B cell (primary cell): ENCODE measurements around the gene ASMTL. TPM values are rescaled to one million over a fixed set of nuclear protein-coding genes. Genes with fewer than 3 reads are reported as not detected.

ENCODE experiments used
- ATAC-seq: fragments of 200-7000 bp; cut with Tn5 transposase; one replicate; pipeline ENCODE4 v1.10.0; 2021; ENCODE audit warnings: low read depth, mild to moderate bottlenecking, moderate number of reproducible peaks, moderate library complexity
- CTCF ChIA-PET: fragments of 350-600 bp; sonication (Branson Sonifier 250); formaldehyde crosslinking; loops from one replicate; lab custom pipeline; 2021; ENCODE audit warnings: antibody characterized with exemption, inconsistent platforms; lab: Charles Lee
- POLR2A ChIA-PET: fragments of 350-600 bp; sonication (Branson Sonifier 250); formaldehyde crosslinking; loops from one replicate; lab custom pipeline; 2021; ENCODE audit warnings: antibody characterized with exemption; lab: Charles Lee
- DNase-seq: peaks from one replicate; pipeline ENCODE4 v3.0.0; 2013
- H2AFZ ChIP-seq: 2 replicates; pipeline ENCODE4 v1.6.1; 2012; ENCODE audit warnings: mild to moderate bottlenecking, low read depth, low read length; ENCODE audit not compliant: insufficient read depth, poor library complexity, severe bottlenecking
- H3K27ac ChIP-seq, 2 donors: 1 replicate in 1 of 2; 2 replicates in 1 of 2; pipeline ENCODE4 v1.5.1; 2012 to 2013; ENCODE audit warnings: low read length in 2 of 2, mild to moderate bottlenecking in 2 of 2, moderate library complexity in 1 of 2
- H3K27me3 ChIP-seq, 4 experiments: fragments of 200-600 bp in 1 of 4; sonication (generic) in 1 of 4; replicated peaks in 1 of 4; 1 replicate in 2 of 4; 2 replicates in 2 of 4; pipeline versions ENCODE4 v1.6.1 to v1.7.0; 2013 to 2016; ENCODE audit warnings: low read length in 3 of 4, mild to moderate bottlenecking in 2 of 4, mixed read lengths in 1 of 4, moderate library complexity in 1 of 4; ENCODE audit not compliant: insufficient read depth in 4 of 4, control insufficient read depth in 3 of 4; ENCODE audit errors: control extremely low read depth in 1 of 4
- H3K36me3 ChIP-seq, 2 experiments: replicated peaks in 1 of 2; 1 replicate in 1 of 2; 2 replicates in 1 of 2; pipeline versions ENCODE4 v1.6.1 to v1.7.1; 2013; ENCODE audit warnings: low read length in 1 of 2; ENCODE audit not compliant: insufficient read depth in 2 of 2, control insufficient read depth in 1 of 2; ENCODE audit errors: control extremely low read depth in 1 of 2, extremely low read depth in 1 of 2
- H3K4me1 ChIP-seq, 2 donors: fragments of 200-600 bp in 1 of 2; sonication (generic) in 1 of 2; 1 replicate in 1 of 2; 2 replicates in 1 of 2; pipeline versions ENCODE4 v1.5.1 to v1.6.1; 2013 to 2017; ENCODE audit warnings: low read length in 2 of 2; ENCODE audit not compliant: control insufficient read depth in 2 of 2, insufficient read depth in 2 of 2
- H3K4me2 ChIP-seq: replicated peaks from 2 replicates; pipeline ENCODE3; 2012; ENCODE audit warnings: mild to moderate bottlenecking, low read depth, low read length; ENCODE audit not compliant: poor library complexity, severe bottlenecking
- H3K4me3 ChIP-seq, 5 experiments: fragments of 200-600 bp in 1 of 5; sonication (generic) in 1 of 5; 1 replicate in 3 of 5; 2 replicates in 2 of 5; pipeline versions ENCODE4 v1.5.1 to v1.7.0; 2011 to 2016; ENCODE audit warnings: low read length in 4 of 5, mild to moderate bottlenecking in 4 of 5, low read depth in 2 of 5, control low read depth in 1 of 5, moderate library complexity in 1 of 5; ENCODE audit not compliant: insufficient read depth in 1 of 5; ENCODE audit errors: control extremely low read depth in 1 of 5, extremely low read depth in 1 of 5
- H3K79me2 ChIP-seq: fragments of 200-600 bp; sonication (generic); one replicate; pipeline ENCODE4 v1.6.0; 2016; ENCODE audit warnings: low read length; ENCODE audit not compliant: control insufficient read depth, insufficient read depth
- H3K9ac ChIP-seq: fragments of 200-600 bp; sonication (generic); 2 replicates; pipeline ENCODE4 v1.6.1; 2017; ENCODE audit warnings: mild to moderate bottlenecking, low read length, moderate library complexity
- H3K9me3 ChIP-seq, 3 donors: one replicate each; pipeline versions ENCODE4 v1.6.1 to v1.7.1; 2013; ENCODE audit warnings: low read length in 2 of 3; ENCODE audit not compliant: control insufficient read depth in 2 of 3, insufficient read depth in 1 of 3; ENCODE audit errors: control extremely low read depth in 1 of 3
- H4K20me1 ChIP-seq: 2 replicates; pipeline ENCODE4 v1.6.0; 2012; ENCODE audit warnings: mild to moderate bottlenecking, low read length; ENCODE audit not compliant: insufficient read depth, control insufficient read depth, poor library complexity, severe bottlenecking
- H3K27ac Mint-ChIP-seq: one replicate; pipeline ENCODE4 v1.8.0; 2021; ENCODE audit warnings: mixed read lengths
- H3K27me3 Mint-ChIP-seq: one replicate; pipeline ENCODE4 v1.8.0; 2021; ENCODE audit warnings: mixed read lengths
- H3K4me1 Mint-ChIP-seq: one replicate; pipeline ENCODE4 v1.8.0; 2021; ENCODE audit warnings: mixed read lengths
- H3K4me3 Mint-ChIP-seq: one replicate; pipeline ENCODE4 v1.8.0; 2021; ENCODE audit warnings: mixed read lengths
- H3K9me3 Mint-ChIP-seq: one replicate; pipeline ENCODE4 v1.8.0; 2022; ENCODE audit warnings: mixed read lengths; ENCODE audit not compliant: insufficient read depth
- EZH2 ChIP-seq: IDR thresholded peaks from 2 replicates; pipeline ENCODE4 v1.6.1; 2012; ENCODE audit warnings: borderline replicate concordance, low read depth, mild to moderate bottlenecking, moderate library complexity, low read length; ENCODE audit not compliant: insufficient read depth, poor library complexity, severe bottlenecking
- WGBS: methylation state at CpG from one replicate; pipeline ENCODE4 v1.1.5; 2013; ENCODE audit warnings: missing lambda C conversion rate; ENCODE audit not compliant: insufficient coverage; 5-methylcytosine and 5-hydroxymethylcytosine counted together
- intact Hi-C: fragments of 100-400 bp; cut with micrococcal nuclease; formaldehyde crosslinking; loops from one replicate; pipeline ENCODE4 v1.10.0; 2022
- polyA plus RNA-seq: library from polyadenylated mRNA; depleted of rRNA; stranded (reverse); fragments of >200 nt; gene quantifications from 2 replicates; pipeline ENCODE4 v1.2.3, GENCODE V29; 2012
- total RNA-seq, 2 donors: library from RNA; stranded (reverse); fragments of 120-200 nt in 1 of 2; gene quantifications; 1 replicate in 1 of 2; 2 replicates in 1 of 2; pipeline versions ENCODE4 v1.2.3 to v1.2.4, GENCODE V29; 2013 to 2022
- TF ChIP-seq, protein P1 (sequence below): fragments of 200-600 bp; IDR thresholded peaks from one replicate; pipeline ENCODE4 v1.8.0; 2022; ENCODE audit warnings: antibody characterized with exemption, mild to moderate bottlenecking

ASMTL gene
- total and polyA plus RNA-seq, 2 donors (not counting 1 experiment from before 2014, with no cell fraction given) = 33.3 to 52.9 TPM

DNA sequence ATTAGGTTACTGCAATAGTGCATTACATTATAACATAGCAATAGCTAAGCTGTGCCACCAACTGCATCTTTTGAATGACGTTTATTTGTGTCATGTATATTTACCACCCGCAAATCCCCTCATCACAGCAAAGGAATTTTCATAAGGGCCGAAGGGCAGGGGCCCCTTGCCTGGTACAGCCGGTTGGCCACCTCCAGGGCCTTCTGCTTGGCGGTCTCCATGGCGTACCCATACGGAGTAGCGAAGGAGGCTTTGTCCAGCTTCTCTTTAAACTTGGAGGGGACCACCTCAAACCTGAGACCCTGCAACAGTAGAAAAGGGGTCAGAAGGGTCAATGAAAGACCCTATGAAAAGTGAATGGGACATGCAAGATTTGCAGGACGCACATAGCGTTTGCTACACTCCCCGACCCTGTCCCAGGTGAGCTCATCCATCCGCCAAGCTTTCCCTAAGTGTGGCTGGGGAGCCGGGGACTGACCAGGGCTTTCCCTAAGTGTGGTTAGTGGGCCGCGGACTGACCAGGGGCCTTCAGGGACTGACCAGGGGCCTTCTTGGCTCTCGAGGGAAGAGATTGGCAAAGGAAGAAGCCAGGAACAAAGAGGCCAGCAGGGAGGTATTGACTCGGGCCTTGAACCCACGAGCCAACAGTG is 10.6 kb downstream of the ASMTL start:
- peaks cover 2% of the 10 kb centered on the region for H4K20me1 ChIP-seq
- H3K27me3 Mint-ChIP-seq = no peaks in the 10 kb centered on the region
- H3K9me3 Mint-ChIP-seq = peaks cover 2% of the 10 kb centered on the region
- no peak overlapping the region for H3K4me3 ChIP-seq
- no peaks in the 10 kb centered on the region for H3K27me3 ChIP-seq
- H3K4me1 Mint-ChIP-seq = peaks cover 5% of the 10 kb centered on the region
- no peak overlapping the region for H3K4me2 ChIP-seq
- H3K36me3 ChIP-seq = peaks cover 2 to 17% of the 10 kb centered on the region in 2 experiments
- WGBS = 98% methylated on average over 17 of the region's 18 CpGs
- peaks cover 15% of the 10 kb centered on the region for H3K79me2 ChIP-seq
- H3K9ac ChIP-seq = no peak overlapping the region
- DNase-seq (no peak), ATAC-seq (no peak)
- TF ChIP-seq, protein P1, sequence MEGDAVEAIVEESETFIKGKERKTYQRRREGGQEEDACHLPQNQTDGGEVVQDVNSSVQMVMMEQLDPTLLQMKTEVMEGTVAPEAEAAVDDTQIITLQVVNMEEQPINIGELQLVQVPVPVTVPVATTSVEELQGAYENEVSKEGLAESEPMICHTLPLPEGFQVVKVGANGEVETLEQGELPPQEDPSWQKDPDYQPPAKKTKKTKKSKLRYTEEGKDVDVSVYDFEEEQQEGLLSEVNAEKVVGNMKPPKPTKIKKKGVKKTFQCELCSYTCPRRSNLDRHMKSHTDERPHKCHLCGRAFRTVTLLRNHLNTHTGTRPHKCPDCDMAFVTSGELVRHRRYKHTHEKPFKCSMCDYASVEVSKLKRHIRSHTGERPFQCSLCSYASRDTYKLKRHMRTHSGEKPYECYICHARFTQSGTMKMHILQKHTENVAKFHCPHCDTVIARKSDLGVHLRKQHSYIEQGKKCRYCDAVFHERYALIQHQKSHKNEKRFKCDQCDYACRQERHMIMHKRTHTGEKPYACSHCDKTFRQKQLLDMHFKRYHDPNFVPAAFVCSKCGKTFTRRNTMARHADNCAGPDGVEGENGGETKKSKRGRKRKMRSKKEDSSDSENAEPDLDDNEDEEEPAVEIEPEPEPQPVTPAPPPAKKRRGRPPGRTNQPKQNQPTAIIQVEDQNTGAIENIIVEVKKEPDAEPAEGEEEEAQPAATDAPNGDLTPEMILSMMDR = no peak
- no peak for TF ChIP-seq EZH2
- CTCF ChIA-PET = no interaction called here
- no peak overlapping the region for H2AFZ ChIP-seq
- intact Hi-C loops = no loop called here
- POLR2A ChIA-PET = no interaction called here
- H3K27ac Mint-ChIP-seq = no peak overlapping the region
- peaks cover 4% of the 10 kb centered on the region in 2 donors for H3K4me1 ChIP-seq
- no peak overlapping the region for H3K27ac ChIP-seq
- no peak overlapping the region for H3K4me3 Mint-ChIP-seq
- peaks cover 0 to 30% (median 0%) of the 10 kb centered on the region in 3 donors for H3K9me3 ChIP-seq

DNA sequence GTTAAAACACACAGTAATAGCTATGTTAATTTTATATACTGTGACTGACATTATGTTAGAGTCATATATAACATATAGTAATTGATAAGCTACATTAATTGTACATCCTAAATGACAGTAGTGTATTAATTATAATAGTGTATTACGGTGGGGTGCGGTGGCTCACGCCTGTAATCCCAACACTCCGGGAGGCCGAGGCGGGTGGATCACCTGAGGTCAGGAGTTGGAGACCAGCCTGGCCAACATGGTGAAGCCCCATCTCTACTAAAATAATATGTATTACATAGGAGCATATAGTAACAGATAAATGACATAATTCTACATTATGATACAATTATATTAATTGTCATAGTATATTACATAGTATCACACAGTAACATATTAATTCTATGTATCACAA is 12.2 kb downstream of the ASMTL start:
- H3K9me3 Mint-ChIP-seq = no peaks in the 10 kb centered on the region
- ATAC-seq (no peak), DNase-seq (no peak)
- H3K9me3 ChIP-seq = peaks cover 0 to 29% (median 0%) of the 10 kb centered on the region in 3 donors
- no CpG with 5 or more reads among the region's 6 CpGs for WGBS
- no peak overlapping the region for H3K4me2 ChIP-seq
- peaks cover 11% of the 10 kb centered on the region for H3K79me2 ChIP-seq
- H3K27me3 Mint-ChIP-seq = no peaks in the 10 kb centered on the region
- H3K4me3 Mint-ChIP-seq = no peak overlapping the region
- no peak overlapping the region for H3K27ac Mint-ChIP-seq
- no peaks in the 10 kb centered on the region for H4K20me1 ChIP-seq
- H3K36me3 ChIP-seq = peaks cover 2 to 26% of the 10 kb centered on the region in 2 experiments
- TF ChIP-seq, protein P1 = no peak
- no peak for TF ChIP-seq EZH2
- intact Hi-C loops = no loop called here
- H3K27me3 ChIP-seq = no peaks in the 10 kb centered on the region
- POLR2A ChIA-PET = no interaction called here
- H3K4me1 Mint-ChIP-seq = no peaks in the 10 kb centered on the region
- H3K4me1 ChIP-seq = no peaks in the 10 kb centered on the region
- H3K9ac ChIP-seq = no peak overlapping the region
- H3K4me3 ChIP-seq = no peak overlapping the region
- no peak overlapping the region for H2AFZ ChIP-seq
- no peak overlapping the region for H3K27ac ChIP-seq
- CTCF ChIA-PET = no interaction called here
